ENCODE data around the gene HSPA12B. TPM values are rescaled to one million over a fixed set of nuclear protein-coding genes. Genes with fewer than 3 reads are reported as not detected.

HSPA12B gene
- total RNA-seq, 1 donor from 2014 or later = 33.7 TPM

- Histone ChIP-seq H3K9me3 (no peaks in the 10 kb centered on the region), H3K4me3 (no peak overlapping the region), H3K4me1 (no peaks in the 10 kb centered on the region), H3K36me3 (no peaks in the 10 kb centered on the region), H3K27ac (no peak overlapping the region), H3K27me3 (no peaks in the 10 kb centered on the region)
- no peak for DNase-seq
- no peak for ATAC-seq
- intact Hi-C loops (cut with DNase I) = no loop called here
- no peak for TF ChIP-seq CTCF (IDR thresholded peaks at IDR 0.05)
Observed at GRCh38 chr20:3694864-3695263, 37.6 kb upstream of the HSPA12B start.

DNA sequence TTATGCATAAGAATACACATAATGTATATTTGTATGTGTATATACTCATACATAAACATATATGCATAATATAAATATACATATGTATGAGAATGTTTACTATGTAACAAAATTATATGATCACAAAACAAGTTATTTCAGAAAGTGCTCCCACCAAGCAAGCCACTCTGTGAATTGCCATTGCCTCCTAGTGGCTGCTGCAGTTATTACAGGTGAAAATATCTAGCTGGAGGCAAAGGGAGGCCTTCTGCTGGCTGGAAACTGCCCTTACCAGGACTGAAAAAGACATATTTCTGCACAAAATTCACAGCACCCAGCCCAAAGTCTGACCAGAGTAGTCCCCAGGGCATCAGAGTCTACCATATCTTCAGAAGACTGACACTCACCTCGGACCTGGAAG is 36.3 kb upstream of the HSPA12B start:
- TF ChIP-seq CTCF (IDR thresholded peaks at IDR 0.05) = peak; percentile 32
- Histone ChIP-seq H3K27me3 (no peaks in the 10 kb centered on the region), H3K4me1 (no peaks in the 10 kb centered on the region), H3K36me3 (no peaks in the 10 kb centered on the region), H3K4me3 (no peak overlapping the region), H3K9me3 (no peaks in the 10 kb centered on the region), H3K27ac (no peak overlapping the region)
- ATAC-seq (no peak), DNase-seq (no peak)
- intact Hi-C loops (cut with DNase I) = no loop called here

DNA sequence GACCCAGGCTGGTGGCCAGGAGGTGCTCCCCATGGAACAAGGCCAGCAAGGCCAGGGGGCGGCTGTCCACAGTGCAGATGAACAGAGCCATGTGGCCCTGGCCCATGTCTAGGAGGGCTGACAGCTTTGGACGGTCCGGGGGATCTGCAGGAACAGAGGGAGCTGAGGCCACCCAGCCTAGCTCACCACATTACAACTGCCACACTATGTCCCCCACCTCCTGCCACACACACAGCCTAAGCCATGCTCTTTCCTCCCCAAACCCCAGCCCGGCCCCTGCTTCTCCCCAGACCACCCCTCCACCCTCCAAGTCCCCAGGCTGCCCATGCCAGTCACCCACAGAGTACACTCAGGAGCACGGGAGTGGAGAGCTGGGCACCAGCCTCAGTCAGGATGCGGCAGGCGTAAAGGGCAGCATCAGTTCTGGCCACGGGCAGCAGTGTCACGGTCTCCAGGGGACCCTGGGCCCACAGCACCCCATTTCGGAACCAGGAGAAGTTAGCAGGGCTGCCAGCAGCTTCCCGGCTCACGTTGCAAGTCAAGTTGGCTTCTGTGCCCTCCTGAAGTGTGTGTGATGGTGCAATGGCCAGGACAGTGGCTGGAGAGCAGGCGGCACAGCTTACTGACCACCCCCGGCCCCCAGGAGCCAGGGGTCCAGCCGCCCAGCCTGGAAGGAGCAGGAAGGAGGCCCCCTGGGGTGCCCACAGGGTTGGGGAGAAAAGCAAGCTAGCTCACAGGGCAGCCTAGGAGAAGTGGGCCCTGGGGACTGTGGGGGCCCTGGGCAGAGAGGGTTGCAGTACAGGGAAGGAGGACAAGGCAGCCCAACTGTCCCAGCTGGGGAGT is 35.5 kb upstream of the HSPA12B start:
- H3K4me1 ChIP-seq = no peaks in the 10 kb centered on the region
- H3K9me3 ChIP-seq = no peaks in the 10 kb centered on the region
- DNase-seq (no peak), ATAC-seq (no peak)
- no peak overlapping the region for H3K4me3 ChIP-seq
- H3K27me3 ChIP-seq = no peaks in the 10 kb centered on the region
- intact Hi-C loops (cut with DNase I) = no loop called here
- H3K27ac ChIP-seq = no peak overlapping the region
- H3K36me3 ChIP-seq = no peaks in the 10 kb centered on the region
- TF ChIP-seq CTCF (IDR thresholded peaks at IDR 0.05) = no peak

DNA sequence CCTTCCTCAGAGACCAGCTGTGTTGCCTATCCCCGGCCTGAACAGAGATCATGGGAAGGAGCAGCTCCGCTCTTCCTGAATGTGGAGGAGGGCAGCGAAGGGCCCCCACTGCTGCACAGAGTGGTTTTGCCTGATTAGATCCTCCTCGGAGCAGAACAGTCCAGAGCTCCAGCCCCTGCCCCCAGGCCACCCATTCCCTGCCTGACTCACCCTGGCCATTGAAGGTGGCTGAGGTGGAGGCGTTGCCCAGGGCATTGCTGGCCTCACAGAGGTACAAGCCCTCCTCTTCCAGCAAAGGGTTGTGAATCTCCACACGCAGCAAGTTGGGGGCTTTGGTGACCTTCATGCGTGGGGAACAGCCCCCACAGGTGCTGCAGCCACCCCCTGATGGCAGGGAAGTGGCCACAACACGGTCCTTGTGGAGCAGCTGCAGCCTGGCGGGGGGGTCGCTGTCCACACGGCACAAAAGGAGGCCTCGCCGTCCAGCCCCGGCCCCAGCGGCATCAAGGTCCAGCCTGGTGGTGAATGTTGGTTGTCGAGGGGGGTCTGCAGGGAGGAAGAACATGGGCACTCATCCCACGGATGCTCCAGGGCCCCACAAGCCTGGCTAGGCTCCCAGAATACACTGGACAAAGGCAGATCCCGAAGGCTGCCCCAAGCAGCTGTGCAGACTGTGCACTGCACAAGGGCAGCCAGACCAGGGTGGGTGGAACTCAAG is 34.7 kb upstream of the HSPA12B start:
- Histone ChIP-seq H3K4me1 (no peaks in the 10 kb centered on the region), H3K4me3 (no peak overlapping the region), H3K36me3 (no peaks in the 10 kb centered on the region), H3K27me3 (no peaks in the 10 kb centered on the region), H3K9me3 (no peaks in the 10 kb centered on the region), H3K27ac (no peak overlapping the region)
- no peak for ATAC-seq
- intact Hi-C loops (cut with DNase I) = no loop called here
- TF ChIP-seq CTCF (IDR thresholded peaks at IDR 0.05) = no peak
- DNase-seq = no peak

DNA sequence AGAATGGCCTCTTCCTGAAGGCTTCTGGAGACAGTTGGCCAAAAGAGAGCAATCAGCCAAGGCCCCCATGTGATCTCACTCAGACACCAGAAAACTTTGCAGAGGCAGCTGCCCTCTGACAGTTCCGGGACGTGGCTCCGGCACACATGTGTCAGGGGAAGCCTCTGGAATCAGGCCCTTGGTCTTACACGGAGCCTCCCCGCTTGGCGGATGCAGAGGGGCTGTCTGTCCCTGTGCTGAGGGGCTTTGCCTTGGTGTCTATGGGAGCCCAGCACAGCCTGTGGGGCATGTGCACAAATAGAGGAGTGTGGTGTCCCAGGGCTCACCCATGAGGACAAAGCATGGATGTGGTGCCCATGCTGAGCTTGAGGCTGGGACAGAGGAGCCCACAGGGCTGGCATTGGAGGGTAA is 33.9 kb upstream of the HSPA12B start:
- intact Hi-C loops (cut with DNase I) = no loop called here
- Histone ChIP-seq H3K27ac (no peak overlapping the region), H3K4me1 (no peaks in the 10 kb centered on the region), H3K9me3 (no peaks in the 10 kb centered on the region), H3K4me3 (no peak overlapping the region), H3K27me3 (no peaks in the 10 kb centered on the region), H3K36me3 (no peaks in the 10 kb centered on the region)
- no peak for TF ChIP-seq CTCF (IDR thresholded peaks at IDR 0.05)
- DNase-seq = peak; percentile 59
- ATAC-seq = no peak

Data from upper lobe of right lung (tissue), 1 donor.